Neural progenitor cell (in vitro differentiated cells): ENCODE data around the gene KIF19. TPM values are rescaled to one million over a fixed set of nuclear protein-coding genes. Genes with fewer than 3 reads are reported as not detected.
A peak's percentile ranks its signal among the peaks of the same experiment; 100 is the strongest.

Experiments
- DNase-seq: peaks from one replicate; pipeline ENCODE4 v3.0.0-alpha.2; 2016; ENCODE audit warnings: low spot score
- H2AFZ ChIP-seq: fragments of 200-600 bp; sonication (generic); replicated peaks from 2 replicates; pipeline ENCODE4 v1.6.1; 2016; ENCODE audit warnings: antibody characterized with exemption
- H3F3A ChIP-seq: fragments of 200-600 bp; sonication (generic); 2 replicates; pipeline ENCODE4 v1.6.1; 2016; ENCODE audit warnings: antibody characterized with exemption, low read depth
- H3K27ac ChIP-seq: fragments of 200-600 bp; sonication (generic); 2 replicates; pipeline ENCODE4 v1.5.1; 2016; ENCODE audit warnings: mild to moderate bottlenecking
- H3K27me3 ChIP-seq: fragments of 200-600 bp; sonication (generic); 2 replicates; pipeline ENCODE4 v1.6.1; 2016; ENCODE audit warnings: mild to moderate bottlenecking, moderate library complexity
- H3K36me3 ChIP-seq: fragments of 200-600 bp; sonication (generic); 2 replicates; pipeline ENCODE4 v1.5.1; 2016
- H3K4me1 ChIP-seq: fragments of 200-600 bp; sonication (generic); 2 replicates; pipeline ENCODE4 v1.6.1; 2016; ENCODE audit warnings: mixed run types
- H3K4me2 ChIP-seq: fragments of 200-600 bp; sonication (generic); 2 replicates; pipeline ENCODE4 v1.6.1; 2016
- H3K4me3 ChIP-seq: fragments of 200-600 bp; sonication (generic); 2 replicates; pipeline ENCODE4 v1.5.1; 2016
- H3K79me2 ChIP-seq: fragments of 200-600 bp; sonication (generic); 2 replicates; pipeline ENCODE4 v1.6.1; 2016; ENCODE audit warnings: low read depth
- H3K9ac ChIP-seq: fragments of 200-600 bp; sonication (generic); 2 replicates; pipeline ENCODE4 v1.6.1; 2016
- H3K9me3 ChIP-seq: fragments of 200-600 bp; sonication (generic); 2 replicates; pipeline ENCODE4 v1.5.1; 2016; ENCODE audit warnings: low read depth
- H4K20me1 ChIP-seq: fragments of 200-600 bp; sonication (generic); 2 replicates; pipeline ENCODE4 v1.6.1; 2016; ENCODE audit warnings: low read depth
- H3K27ac Mint-ChIP-seq: 3 replicates; pipeline ENCODE4 v1.8.0; 2021; ENCODE audit warnings: mixed read lengths
- H3K27me3 Mint-ChIP-seq: 2 replicates; pipeline ENCODE4 v1.8.0; 2022; ENCODE audit warnings: low read depth, mild to moderate bottlenecking, inconsistent platforms, moderate library complexity, mixed read lengths; ENCODE audit not compliant: insufficient read depth
- H3K36me3 Mint-ChIP-seq: 3 replicates; pipeline ENCODE4 v1.8.0; 2021; ENCODE audit warnings: mixed read lengths
- H3K4me1 Mint-ChIP-seq: 3 replicates; pipeline ENCODE4 v1.8.0; 2021; ENCODE audit warnings: mixed read lengths
- H3K4me3 Mint-ChIP-seq: 3 replicates; pipeline ENCODE4 v1.8.0; 2021; ENCODE audit warnings: mild to moderate bottlenecking, moderate library complexity, mixed read lengths
- H3K9me3 Mint-ChIP-seq: 3 replicates; pipeline ENCODE4 v1.8.0; 2020; ENCODE audit warnings: mixed read lengths
- EZH2 ChIP-seq: fragments of 200-600 bp; sonication (generic); IDR thresholded peaks from 2 replicates; pipeline ENCODE4 v1.6.1; 2017; ENCODE audit warnings: antibody characterized with exemption, mild to moderate bottlenecking, moderate library complexity
- EZH2phosphoT487 ChIP-seq: fragments of 200-600 bp; sonication (generic); IDR thresholded peaks from 2 replicates; pipeline ENCODE4 v1.6.1; 2017; ENCODE audit warnings: antibody characterized with exemption
- total RNA-seq: library from RNA; depleted of rRNA; stranded (reverse); fragments of >200 nt; gene quantifications from 2 replicates; pipeline ENCODE4 v1.2.3, GENCODE V29; 2015; ENCODE audit warnings: low replicate concordance
- TF ChIP-seq, protein P1 (sequence below): fragments of 200-600 bp; sonication (generic); IDR thresholded peaks from 2 replicates; pipeline ENCODE4 v1.5.1; 2017; ENCODE audit warnings: antibody characterized with exemption, mild to moderate bottlenecking

Gene KIF19
- total RNA-seq, 1 donor from 2014 or later = 0.15 TPM

DNA sequence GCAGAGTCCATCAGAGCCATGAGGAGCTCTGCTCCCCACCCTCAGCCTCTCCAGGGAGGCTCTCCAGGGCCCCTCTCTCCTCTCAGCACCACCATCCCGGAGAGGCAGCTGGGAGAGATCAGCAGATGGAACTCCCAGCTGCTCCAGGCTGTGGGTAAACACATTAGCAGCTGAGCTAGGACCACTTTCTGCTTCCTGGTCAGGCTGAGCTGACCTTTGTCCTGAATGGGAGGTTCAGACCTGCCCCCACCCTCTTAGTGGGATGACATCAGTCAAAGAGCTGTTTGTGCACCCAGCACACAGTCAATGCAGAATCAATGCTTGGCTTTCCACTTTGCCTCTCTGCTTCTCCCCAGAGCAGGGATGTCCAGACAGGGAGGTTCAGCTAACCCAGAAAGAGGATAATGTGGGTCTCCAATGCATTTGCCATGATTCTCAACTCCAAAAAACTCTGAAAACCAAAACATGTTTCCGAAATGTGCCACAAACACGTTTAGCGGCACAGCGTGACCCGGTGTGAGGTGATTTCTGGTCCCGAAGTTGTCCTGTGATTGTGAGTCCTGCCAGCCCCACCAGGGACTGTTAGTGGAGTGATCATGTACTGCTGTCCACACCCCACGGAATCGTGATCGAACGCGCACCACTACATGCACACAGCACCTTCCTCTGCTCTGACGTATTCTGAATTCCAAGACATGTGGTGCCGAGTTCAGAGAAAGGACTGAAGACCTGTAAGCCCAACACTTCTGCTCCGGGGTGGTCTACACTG is 48.0 kb downstream of the KIF19 start:
- Histone ChIP-seq H3K4me2 (no peak overlapping the region), H3K27ac (no peak overlapping the region), H3K79me2 (no peaks in the 10 kb centered on the region), H3F3A (no peaks in the 10 kb centered on the region), H4K20me1 (no peaks in the 10 kb centered on the region), H3K4me3 (no peak overlapping the region), H2AFZ (no peak overlapping the region), H3K27me3 (no peaks in the 10 kb centered on the region), H3K4me1 (peaks cover 8% of the 10 kb centered on the region), H3K36me3 (no peaks in the 10 kb centered on the region), H3K9me3 (no peaks in the 10 kb centered on the region), H3K9ac (no peak overlapping the region)
- no peak for TF ChIP-seq EZH2
- TF ChIP-seq, protein P1, sequence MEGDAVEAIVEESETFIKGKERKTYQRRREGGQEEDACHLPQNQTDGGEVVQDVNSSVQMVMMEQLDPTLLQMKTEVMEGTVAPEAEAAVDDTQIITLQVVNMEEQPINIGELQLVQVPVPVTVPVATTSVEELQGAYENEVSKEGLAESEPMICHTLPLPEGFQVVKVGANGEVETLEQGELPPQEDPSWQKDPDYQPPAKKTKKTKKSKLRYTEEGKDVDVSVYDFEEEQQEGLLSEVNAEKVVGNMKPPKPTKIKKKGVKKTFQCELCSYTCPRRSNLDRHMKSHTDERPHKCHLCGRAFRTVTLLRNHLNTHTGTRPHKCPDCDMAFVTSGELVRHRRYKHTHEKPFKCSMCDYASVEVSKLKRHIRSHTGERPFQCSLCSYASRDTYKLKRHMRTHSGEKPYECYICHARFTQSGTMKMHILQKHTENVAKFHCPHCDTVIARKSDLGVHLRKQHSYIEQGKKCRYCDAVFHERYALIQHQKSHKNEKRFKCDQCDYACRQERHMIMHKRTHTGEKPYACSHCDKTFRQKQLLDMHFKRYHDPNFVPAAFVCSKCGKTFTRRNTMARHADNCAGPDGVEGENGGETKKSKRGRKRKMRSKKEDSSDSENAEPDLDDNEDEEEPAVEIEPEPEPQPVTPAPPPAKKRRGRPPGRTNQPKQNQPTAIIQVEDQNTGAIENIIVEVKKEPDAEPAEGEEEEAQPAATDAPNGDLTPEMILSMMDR = no peak
- TF ChIP-seq EZH2phosphoT487 = no peak
- peaks cover 13% of the 10 kb centered on the region for H3K4me1 Mint-ChIP-seq
- H3K36me3 Mint-ChIP-seq = no peaks in the 10 kb centered on the region
- peaks cover 12% of the 10 kb centered on the region for H3K27me3 Mint-ChIP-seq
- no peak overlapping the region for H3K27ac Mint-ChIP-seq
- DNase-seq = no peak
- H3K4me3 Mint-ChIP-seq = no peak overlapping the region
- no peaks in the 10 kb centered on the region for H3K9me3 Mint-ChIP-seq

DNA sequence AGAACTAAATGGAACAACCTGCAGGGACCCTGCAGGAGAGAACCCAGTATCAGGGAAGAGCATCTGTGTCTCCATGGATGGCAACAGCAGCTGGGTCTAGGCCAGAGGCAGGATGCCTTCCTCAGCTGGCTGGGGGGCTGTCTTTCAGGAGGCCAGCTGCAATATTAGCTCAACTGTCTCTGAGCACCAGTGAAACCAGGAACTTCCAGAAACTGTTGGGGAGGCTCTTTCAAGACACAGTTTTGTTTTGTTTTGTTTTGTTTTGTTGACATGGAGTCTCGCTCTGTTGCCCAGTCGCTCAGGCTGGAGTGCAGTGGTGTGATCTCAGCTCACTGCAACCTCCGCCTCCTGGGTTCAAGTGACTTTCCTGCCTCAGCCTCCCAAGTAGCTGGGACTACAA is 48.8 kb downstream of the KIF19 start:
- H3K27ac ChIP-seq = no peak overlapping the region
- H3K27ac Mint-ChIP-seq = no peak overlapping the region
- no peak for TF ChIP-seq EZH2phosphoT487
- TF ChIP-seq, protein P1 = no peak
- no peak for TF ChIP-seq EZH2
- no peak for DNase-seq
- H3K4me2 ChIP-seq = no peak overlapping the region
- H3K36me3 ChIP-seq = no peaks in the 10 kb centered on the region
- H3K79me2 ChIP-seq = no peaks in the 10 kb centered on the region
- H3K36me3 Mint-ChIP-seq = no peaks in the 10 kb centered on the region
- H4K20me1 ChIP-seq = no peaks in the 10 kb centered on the region
- no peak overlapping the region for H3K9ac ChIP-seq
- H3K27me3 Mint-ChIP-seq = peaks cover 12% of the 10 kb centered on the region
- H3K27me3 ChIP-seq = no peaks in the 10 kb centered on the region
- H3F3A ChIP-seq = no peaks in the 10 kb centered on the region
- H3K9me3 Mint-ChIP-seq = no peaks in the 10 kb centered on the region
- no peaks in the 10 kb centered on the region for H3K9me3 ChIP-seq
- H3K4me3 Mint-ChIP-seq = no peak overlapping the region
- peaks cover 6% of the 10 kb centered on the region for H3K4me1 Mint-ChIP-seq
- no peak overlapping the region for H3K4me3 ChIP-seq
- no peak overlapping the region for H2AFZ ChIP-seq
- peaks cover 7% of the 10 kb centered on the region for H3K4me1 ChIP-seq

DNA sequence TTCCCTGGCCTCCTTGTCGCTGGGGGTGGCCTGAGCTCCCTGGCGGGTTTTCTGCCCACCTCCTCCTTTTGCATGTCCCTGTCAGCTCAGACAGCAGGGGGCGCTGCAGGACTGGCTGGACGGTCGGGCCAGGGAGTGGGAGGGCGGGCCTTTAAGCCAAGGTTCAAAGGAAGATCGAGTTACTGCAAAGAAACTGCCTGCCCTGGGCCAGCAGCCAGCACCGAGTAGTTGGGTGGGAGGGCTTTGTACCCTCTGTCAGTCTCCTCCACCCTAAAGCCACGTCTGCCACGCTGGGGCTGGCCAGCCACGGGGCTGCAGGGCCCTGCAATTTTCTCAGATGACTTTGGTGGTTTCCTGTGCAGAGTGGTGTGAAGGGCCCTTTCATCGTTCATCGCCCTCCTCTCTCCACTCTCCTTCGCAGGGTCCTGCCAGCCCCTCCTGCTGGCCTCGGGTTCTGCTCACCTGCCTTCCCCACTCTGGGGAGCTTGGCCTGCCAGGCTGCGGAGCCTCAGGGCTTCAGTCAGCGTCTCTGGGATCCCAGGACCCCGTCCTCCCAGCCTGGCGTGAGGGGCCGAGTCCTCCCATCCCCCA is 53.6 kb downstream of the KIF19 start:
- Histone ChIP-seq H3K9ac (no peak overlapping the region), H2AFZ (peak overlapping the region; percentile 77), H3K79me2 (no peaks in the 10 kb centered on the region), H3K9me3 (no peaks in the 10 kb centered on the region), H3K4me1 (peaks cover 14% of the 10 kb centered on the region), H3K4me2 (peak overlapping the region; percentile 44), H3K27ac (no peak overlapping the region), H3K27me3 (no peaks in the 10 kb centered on the region), H3F3A (peaks cover 4% of the 10 kb centered on the region), H3K4me3 (no peak overlapping the region), H3K36me3 (no peaks in the 10 kb centered on the region), H4K20me1 (no peaks in the 10 kb centered on the region)
- Mint-ChIP-seq H3K4me1 (peaks cover 20% of the 10 kb centered on the region), H3K27ac (no peak overlapping the region), H3K4me3 (no peak overlapping the region), H3K36me3 (no peaks in the 10 kb centered on the region), H3K9me3 (no peaks in the 10 kb centered on the region), H3K27me3 (peaks cover 15% of the 10 kb centered on the region)
- DNase-seq = peak; percentile 94
- TF ChIP-seq EZH2 = no peak
- TF ChIP-seq, protein P1 = peak; percentile 98
- TF ChIP-seq EZH2phosphoT487 = no peak
